Measurements from ENCODE around the gene ATP2B1. TPM values are rescaled to one million over a fixed set of nuclear protein-coding genes. Genes with fewer than 3 reads are reported as not detected.

Gene ATP2B1
- total RNA-seq, 1 experiment from 2014 or later, result 221 TPM

- H3K27ac Mint-ChIP-seq (ENCODE audit: low read depth, unreplicated experiment), result no peak overlapping the region
- no peak for TF ChIP-seq CTCF (IDR thresholded peaks at IDR 0.05; ENCODE audit: unreplicated experiment)
- intact Hi-C loops (cut with micrococcal nuclease), result no loop called here
- no peak overlapping the region for H3K4me3 Mint-ChIP-seq (ENCODE audit: unreplicated experiment)
- no peaks in the 10 kb centered on the region for H3K27me3 Mint-ChIP-seq (ENCODE audit: insufficient read depth, unreplicated experiment)
- H3K9me3 Mint-ChIP-seq (ENCODE audit: unreplicated experiment), result peaks cover 7% of the 10 kb centered on the region
- no peaks in the 10 kb centered on the region for H3K4me1 Mint-ChIP-seq (ENCODE audit: insufficient read depth, unreplicated experiment)
- BruUV-seq (replicated peaks), result no TSS peak
- no peak for DNase-seq (ENCODE audit: unreplicated experiment)
- ChIA-PET CTCF (interaction anchor here (0.7 kb wide), 2 partner anchors 29 to 94 kb away, joined by 3 to 5 read pairs; no protein-coding TSS in a partner anchor), POLR2A (no interaction called here)
- H3K36me3 Mint-ChIP-seq (ENCODE audit: insufficient read depth, unreplicated experiment), result peaks cover 6% of the 10 kb centered on the region
Measured at GRCh38 chr12:89745286-89745685, 36.6 kb upstream of the ATP2B1 start.

- no peak overlapping the region for H3K4me3 Mint-ChIP-seq (ENCODE audit: unreplicated experiment)
- CTCF ChIA-PET, result no interaction called here
- peaks cover 9% of the 10 kb centered on the region for H3K36me3 Mint-ChIP-seq (ENCODE audit: insufficient read depth, unreplicated experiment)
- no peaks in the 10 kb centered on the region for H3K4me1 Mint-ChIP-seq (ENCODE audit: insufficient read depth, unreplicated experiment)
- no peak overlapping the region for H3K27ac Mint-ChIP-seq (ENCODE audit: low read depth, unreplicated experiment)
- H3K27me3 Mint-ChIP-seq (ENCODE audit: insufficient read depth, unreplicated experiment), result no peaks in the 10 kb centered on the region
- H3K9me3 Mint-ChIP-seq (ENCODE audit: unreplicated experiment), result peaks cover 35% of the 10 kb centered on the region
- POLR2A ChIA-PET, result no interaction called here
- no TSS peak for BruUV-seq (replicated peaks)
- no peak for TF ChIP-seq CTCF (IDR thresholded peaks at IDR 0.05; ENCODE audit: unreplicated experiment)
- intact Hi-C loops (cut with micrococcal nuclease), result no loop called here
- no peak for DNase-seq (ENCODE audit: unreplicated experiment)
Measured at GRCh38 chr12:89742337-89743022, 33.8 kb upstream of the ATP2B1 start.

DNA sequence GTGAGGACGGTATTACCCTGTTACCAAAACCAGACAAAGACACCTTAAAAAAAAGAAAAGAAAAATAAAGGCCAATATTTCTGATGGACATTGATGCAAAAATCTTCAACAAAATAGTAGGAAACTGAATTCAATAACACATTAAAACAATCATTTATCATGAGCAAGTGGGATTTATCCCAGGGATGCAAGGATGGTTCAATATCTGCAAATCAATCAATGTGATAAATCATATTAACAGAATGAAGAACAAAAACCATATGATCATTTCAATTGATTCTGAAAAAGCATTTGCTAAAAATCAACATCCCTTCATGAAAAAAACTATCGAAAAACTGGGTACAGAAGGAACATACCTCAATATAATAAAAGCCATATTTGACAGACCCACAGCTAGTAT is 32.3 kb upstream of the ATP2B1 start:
- Mint-ChIP-seq H3K27ac (ENCODE audit: low read depth, unreplicated experiment) (no peak overlapping the region), H3K9me3 (ENCODE audit: unreplicated experiment) (peaks cover 36% of the 10 kb centered on the region), H3K4me1 (ENCODE audit: insufficient read depth, unreplicated experiment) (no peaks in the 10 kb centered on the region), H3K4me3 (ENCODE audit: unreplicated experiment) (no peak overlapping the region), H3K36me3 (ENCODE audit: insufficient read depth, unreplicated experiment) (peaks cover 9% of the 10 kb centered on the region), H3K27me3 (ENCODE audit: insufficient read depth, unreplicated experiment) (no peaks in the 10 kb centered on the region)
- POLR2A ChIA-PET, result interaction anchor here (1.0 kb wide), 1 partner anchor 11 kb away, joined by 3 read pairs; no protein-coding TSS in a partner anchor
- no TSS peak for BruUV-seq (replicated peaks)
- TF ChIP-seq CTCF (IDR thresholded peaks at IDR 0.05; ENCODE audit: unreplicated experiment), result no peak
- intact Hi-C loops (cut with micrococcal nuclease), result no loop called here
- DNase-seq (ENCODE audit: unreplicated experiment), result no peak
- CTCF ChIA-PET, result no interaction called here

- H3K36me3 Mint-ChIP-seq (ENCODE audit: insufficient read depth, unreplicated experiment), result peaks cover 15% of the 10 kb centered on the region
- intact Hi-C loops (cut with micrococcal nuclease), result no loop called here
- peaks cover 41% of the 10 kb centered on the region for H3K9me3 Mint-ChIP-seq (ENCODE audit: unreplicated experiment)
- H3K4me1 Mint-ChIP-seq (ENCODE audit: insufficient read depth, unreplicated experiment), result peaks cover 18% of the 10 kb centered on the region
- no peak overlapping the region for H3K4me3 Mint-ChIP-seq (ENCODE audit: unreplicated experiment)
- no peaks in the 10 kb centered on the region for H3K27me3 Mint-ChIP-seq (ENCODE audit: insufficient read depth, unreplicated experiment)
- TF ChIP-seq CTCF (IDR thresholded peaks at IDR 0.05; ENCODE audit: unreplicated experiment), result no peak
- no peak overlapping the region for H3K27ac Mint-ChIP-seq (ENCODE audit: low read depth, unreplicated experiment)
- DNase-seq (ENCODE audit: unreplicated experiment), result no peak
- CTCF ChIA-PET, result no interaction called here
- no TSS peak for BruUV-seq (replicated peaks)
- POLR2A ChIA-PET, result interaction anchor here (0.8 kb wide), 1 partner anchor 194 kb away, joined by 3 read pairs; no protein-coding TSS in a partner anchor
Measured at GRCh38 chr12:89736995-89737394, 28.4 kb upstream of the ATP2B1 start.
